Cardiac muscle cell (in vitro differentiated cells and primary cell): ENCODE results near the gene SLC35A2. TPM values are rescaled to one million over a fixed set of nuclear protein-coding genes. Genes with fewer than 3 reads are reported as not detected.

ENCODE experiments used
- DNase-seq, 2 donors: peaks; one replicate each; pipeline versions ENCODE4 v3.0.0 to v3.0.0-alpha.2; 2010 to 2017; ENCODE audit warnings: low read depth in 1 of 2, low spot score in 1 of 2
- H3K27ac ChIP-seq: fragments of 200-600 bp; sonication (generic); 2 replicates; pipeline ENCODE4 v1.5.1; 2016
- H3K27me3 ChIP-seq: fragments of 200-600 bp; sonication (generic); 2 replicates; pipeline ENCODE4 v1.6.0; 2016; ENCODE audit warnings: control low read depth
- H3K36me3 ChIP-seq: fragments of 200-600 bp; sonication (generic); 2 replicates; pipeline ENCODE4 v1.5.1; 2016; ENCODE audit warnings: control low read depth
- H3K4me1 ChIP-seq: fragments of 200-600 bp; sonication (generic); 2 replicates; pipeline ENCODE4 v1.8.1; 2017; ENCODE audit warnings: low read depth, mild to moderate bottlenecking, mixed run types
- H3K4me3 ChIP-seq: fragments of 200-600 bp; sonication (generic); 2 replicates; pipeline ENCODE4 v1.5.1; 2016; ENCODE audit warnings: mild to moderate bottlenecking
- H3K9me3 ChIP-seq: fragments of 200-600 bp; sonication (generic); 2 replicates; pipeline ENCODE4 v1.5.1; 2017; ENCODE audit warnings: low read depth, mild to moderate bottlenecking, control low read depth
- polyA plus RNA-seq: library from polyadenylated mRNA; unstranded; fragments of >200 nt; fragmentation: Nextera tagmentation; extraction: Ambion mirVana; gene quantifications from 2 replicates; pipeline ENCODE4 v1.2.1, GENCODE V29; 2016
- total RNA-seq: library from RNA; depleted of rRNA; stranded (reverse); fragments of >200 nt; gene quantifications from 2 replicates; pipeline ENCODE4 v1.2.3, GENCODE V29; 2016
- TF ChIP-seq, protein P1 (sequence below): IDR thresholded peaks from 2 replicates; pipeline ENCODE4 v1.5.1; 2012; ENCODE audit warnings: low read depth, mild to moderate bottlenecking, low read length

Gene SLC35A2
- total and polyA plus RNA-seq, 2 experiments from 2014 or later, result 22.2 to 41.8 TPM

DNA sequence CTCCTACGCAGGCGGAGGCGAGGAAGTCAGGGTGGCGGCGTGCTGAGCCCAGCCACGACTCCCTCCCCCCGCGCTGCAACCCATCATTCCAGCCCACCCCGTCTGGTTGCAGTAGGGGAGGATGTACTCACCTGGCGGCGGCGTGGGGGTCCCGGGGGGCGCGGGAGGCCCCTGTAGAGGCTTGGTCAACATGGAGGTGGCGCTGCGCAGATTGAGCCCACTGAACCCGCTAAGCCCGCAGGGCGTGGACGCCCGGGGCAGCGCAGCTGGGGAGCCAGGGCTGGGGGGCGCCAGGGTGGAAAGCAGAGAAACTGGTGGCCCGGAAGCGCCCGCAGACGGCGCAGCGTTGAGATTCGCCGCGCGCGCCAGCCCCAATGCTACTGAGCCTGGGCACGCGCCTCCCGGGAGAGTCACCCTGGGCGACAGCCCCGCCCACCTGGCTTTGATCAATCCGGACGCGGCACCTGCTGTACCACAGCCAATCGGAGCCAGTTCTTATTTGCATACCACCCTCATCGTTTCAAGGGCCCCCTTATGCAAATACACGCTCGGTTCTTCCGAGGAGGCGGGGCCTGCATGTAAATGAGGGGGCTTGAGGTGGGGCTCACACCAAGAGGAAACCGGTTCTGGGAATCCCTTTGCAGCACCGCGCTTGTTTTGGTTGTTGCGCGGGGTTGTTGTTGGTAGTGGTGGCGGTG, 7.3 kb upstream of the SLC35A2 start, which contains the start of gene PIM2:
Gene PIM2, minus strand, starts transcription at position 382 of the 698 bp plus-strand sequence. Its CDS starts 190 bp downstream, at position 192.
- Histone ChIP-seq H3K36me3 (peaks cover 4% of the 10 kb centered on the region), H3K4me3 (peak within 1 kb of the TSS; percentile 70), H3K4me1 (peaks cover 7% of the 10 kb centered on the region), H3K27me3 (no peaks in the 10 kb centered on the region), H3K9me3 (no peaks in the 10 kb centered on the region), H3K27ac (peak within 1 kb of the TSS; percentile 83)
- DNase-seq, result peak; percentile 85 to 99
- TF ChIP-seq, protein P1, sequence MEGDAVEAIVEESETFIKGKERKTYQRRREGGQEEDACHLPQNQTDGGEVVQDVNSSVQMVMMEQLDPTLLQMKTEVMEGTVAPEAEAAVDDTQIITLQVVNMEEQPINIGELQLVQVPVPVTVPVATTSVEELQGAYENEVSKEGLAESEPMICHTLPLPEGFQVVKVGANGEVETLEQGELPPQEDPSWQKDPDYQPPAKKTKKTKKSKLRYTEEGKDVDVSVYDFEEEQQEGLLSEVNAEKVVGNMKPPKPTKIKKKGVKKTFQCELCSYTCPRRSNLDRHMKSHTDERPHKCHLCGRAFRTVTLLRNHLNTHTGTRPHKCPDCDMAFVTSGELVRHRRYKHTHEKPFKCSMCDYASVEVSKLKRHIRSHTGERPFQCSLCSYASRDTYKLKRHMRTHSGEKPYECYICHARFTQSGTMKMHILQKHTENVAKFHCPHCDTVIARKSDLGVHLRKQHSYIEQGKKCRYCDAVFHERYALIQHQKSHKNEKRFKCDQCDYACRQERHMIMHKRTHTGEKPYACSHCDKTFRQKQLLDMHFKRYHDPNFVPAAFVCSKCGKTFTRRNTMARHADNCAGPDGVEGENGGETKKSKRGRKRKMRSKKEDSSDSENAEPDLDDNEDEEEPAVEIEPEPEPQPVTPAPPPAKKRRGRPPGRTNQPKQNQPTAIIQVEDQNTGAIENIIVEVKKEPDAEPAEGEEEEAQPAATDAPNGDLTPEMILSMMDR, result no peak

DNA sequence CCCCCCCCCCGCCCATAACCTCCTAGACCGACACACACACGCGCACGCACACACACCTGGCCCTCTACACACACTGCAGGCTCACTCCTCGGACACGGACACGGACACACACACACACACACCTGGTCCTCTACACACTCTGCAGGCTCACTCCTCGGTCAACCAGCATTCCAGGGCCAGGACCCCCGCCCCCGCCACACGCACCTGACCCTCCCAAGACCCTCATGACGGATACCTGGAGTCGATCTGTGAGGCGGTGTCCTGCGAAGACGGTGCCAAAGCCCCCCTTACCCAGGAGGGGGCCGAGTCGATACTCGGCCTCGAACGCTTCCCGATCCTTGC, 6.8 kb upstream of the SLC35A2 start:
- peak overlapping the region; percentile 70 for H3K4me3 ChIP-seq
- H3K36me3 ChIP-seq, result peaks cover 6% of the 10 kb centered on the region
- TF ChIP-seq, protein P1, result no peak
- peaks cover 7% of the 10 kb centered on the region for H3K4me1 ChIP-seq
- no peaks in the 10 kb centered on the region for H3K27me3 ChIP-seq
- no peak overlapping the region for H3K27ac ChIP-seq
- no peak for DNase-seq
- H3K9me3 ChIP-seq, result no peaks in the 10 kb centered on the region

DNA sequence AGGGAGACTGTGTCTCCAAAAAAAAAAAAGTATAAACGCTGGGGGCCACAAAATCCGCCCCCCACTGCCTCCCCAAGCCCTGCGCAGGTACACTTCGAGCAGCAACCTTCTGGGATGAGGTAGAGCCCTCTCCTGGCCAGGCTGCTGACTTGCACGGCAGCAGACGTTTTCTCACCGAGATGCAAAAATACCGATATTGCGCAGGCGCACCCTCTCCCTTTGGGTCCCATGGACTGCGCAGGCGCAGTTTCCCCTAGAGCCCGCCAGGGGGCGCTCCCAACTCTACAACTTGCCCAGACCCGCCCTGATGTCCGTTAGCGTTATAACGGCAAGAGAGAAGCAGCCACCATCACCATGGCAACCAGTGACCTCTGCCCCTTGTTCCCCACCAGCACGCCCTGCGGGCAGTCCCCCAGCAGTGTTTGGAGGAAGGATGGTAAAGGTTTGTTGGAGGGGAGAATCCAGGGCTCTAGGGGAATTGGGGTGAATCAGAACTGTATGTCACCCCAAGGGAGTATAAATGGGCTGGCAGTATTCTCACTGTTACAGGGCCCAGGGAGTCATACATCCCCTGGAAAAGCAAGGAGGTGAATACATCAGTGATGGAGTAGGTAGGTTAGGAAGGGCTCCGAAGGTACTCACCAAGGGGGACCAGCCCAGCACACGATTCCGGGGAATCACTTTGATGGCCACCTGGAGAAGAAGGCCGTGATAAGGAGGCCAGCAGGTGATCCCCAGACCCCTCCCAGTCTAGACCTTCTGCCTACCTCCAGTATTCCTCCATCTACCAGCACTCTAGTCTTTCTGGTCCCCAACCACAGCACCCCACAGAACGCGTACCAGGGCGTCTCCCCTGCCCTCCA, 5.9 kb upstream of the SLC35A2 start:
- no peaks in the 10 kb centered on the region for H3K27me3 ChIP-seq
- H3K4me3 ChIP-seq, result peak overlapping the region; percentile 70
- TF ChIP-seq, protein P1, result peak; percentile 89
- peaks cover 6% of the 10 kb centered on the region for H3K36me3 ChIP-seq
- DNase-seq, result peak; percentile 89 to 95
- peaks cover 7% of the 10 kb centered on the region for H3K4me1 ChIP-seq
- H3K27ac ChIP-seq, result no peak overlapping the region
- no peaks in the 10 kb centered on the region for H3K9me3 ChIP-seq

DNA sequence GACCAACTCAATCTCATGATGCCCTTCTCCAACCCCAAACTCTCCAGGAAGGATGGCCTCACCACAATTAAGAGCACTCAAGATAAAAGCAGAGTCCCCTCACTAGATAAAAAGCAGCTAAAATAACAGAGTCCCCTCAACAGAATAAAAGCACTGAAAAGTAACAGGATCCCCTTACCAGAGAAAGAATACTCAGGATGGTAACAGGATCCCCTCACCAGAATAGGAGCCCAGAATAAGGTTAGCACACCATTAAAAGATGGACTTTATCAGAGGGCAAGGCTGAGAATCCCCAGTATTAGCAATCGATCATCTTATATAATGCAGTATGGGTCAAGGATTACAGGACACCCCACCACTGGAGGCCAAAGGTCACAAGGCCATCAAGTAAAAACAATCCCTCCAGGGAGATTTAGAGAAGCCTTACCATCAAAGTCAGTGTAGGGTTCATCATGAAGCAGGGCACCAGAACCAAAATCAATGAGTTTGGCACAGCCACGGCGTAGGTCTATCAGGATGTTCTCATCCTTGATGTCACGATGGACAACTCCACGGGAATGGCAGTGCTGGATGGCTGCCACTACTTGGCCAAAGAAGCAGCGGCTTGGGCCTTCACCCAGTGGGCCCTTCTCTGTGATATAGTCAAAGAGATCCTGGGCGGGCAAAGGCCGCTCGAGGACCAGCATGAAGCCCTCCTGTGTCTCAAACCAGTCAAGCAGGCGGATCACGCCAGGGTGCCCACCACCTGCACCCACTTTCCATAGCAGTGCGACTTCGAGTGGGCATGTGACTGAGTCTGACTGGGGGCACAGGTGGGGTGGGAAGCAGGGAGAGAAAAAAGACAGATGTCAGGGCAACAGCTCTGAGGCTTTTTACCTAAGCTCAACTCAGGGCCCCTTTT, 3.4 kb upstream of the SLC35A2 start:
- peaks cover 9% of the 10 kb centered on the region for H3K4me1 ChIP-seq
- H3K9me3 ChIP-seq, result no peaks in the 10 kb centered on the region
- peaks cover 6% of the 10 kb centered on the region for H3K36me3 ChIP-seq
- H3K4me3 ChIP-seq, result no peak overlapping the region
- H3K27ac ChIP-seq, result no peak overlapping the region
- H3K27me3 ChIP-seq, result no peaks in the 10 kb centered on the region
- TF ChIP-seq, protein P1, result no peak
- DNase-seq, result no peak
